HG03558 (cell line): ENCODE measurements around the gene PAK4.
"Not testable (repeated sequence)": the region's sequence is repeated elsewhere in the genome, so short reads cannot be mapped to it uniquely, and the experiment has no call there.

ENCODE experiments used
- ATAC-seq: cut with Tn5 transposase; IDR thresholded peaks from one replicate; pipeline ENCODE4 v1.9.1; 2021; ENCODE audit warnings: moderate number of reproducible peaks; ENCODE audit not compliant: unreplicated experiment; ENCODE audit errors: extremely low read depth

Gene PAK4

DNA sequence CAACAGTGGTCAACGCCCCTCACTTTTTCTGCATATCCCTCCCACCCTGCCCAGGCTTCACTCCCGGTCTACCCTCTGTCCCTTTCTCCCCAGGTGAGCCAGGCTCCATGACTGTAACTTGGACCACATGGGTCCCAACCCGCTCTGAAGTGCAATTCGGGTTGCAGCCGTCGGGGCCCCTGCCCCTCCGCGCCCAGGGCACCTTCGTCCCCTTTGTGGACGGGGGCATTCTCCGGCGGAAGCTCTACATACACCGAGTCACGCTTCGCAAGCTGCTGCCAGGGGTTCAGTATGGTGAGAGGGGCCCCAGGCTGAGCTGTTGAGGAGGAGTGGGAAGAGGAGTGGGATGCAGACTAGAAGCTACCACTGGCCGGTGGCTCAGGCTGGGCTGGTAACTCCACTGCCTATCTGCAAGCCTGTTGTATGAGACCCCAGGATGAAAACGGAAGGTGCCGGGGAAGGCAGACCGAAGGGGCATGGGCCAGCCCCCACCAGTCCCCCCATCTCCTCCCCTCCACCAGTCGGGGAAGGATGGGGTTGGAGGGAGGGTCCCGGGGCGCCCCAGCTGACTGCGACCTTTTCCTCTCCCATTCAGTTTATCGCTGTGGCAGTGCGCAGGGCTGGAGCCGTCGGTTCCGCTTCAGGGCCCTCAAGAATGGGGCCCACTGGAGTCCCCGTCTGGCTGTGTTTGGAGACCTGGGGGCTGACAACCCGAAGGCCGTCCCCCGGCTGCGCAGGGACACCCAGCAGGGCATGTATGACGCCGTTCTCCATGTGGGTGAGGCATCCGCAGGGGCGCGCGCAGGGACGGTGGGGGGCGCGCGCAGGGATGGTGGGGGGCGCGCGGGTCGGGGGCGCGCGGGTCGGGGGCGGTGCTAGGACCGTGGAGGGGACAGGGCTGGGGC is 27.0 kb upstream of the PAK4 start:
- no peak for ATAC-seq

DNA sequence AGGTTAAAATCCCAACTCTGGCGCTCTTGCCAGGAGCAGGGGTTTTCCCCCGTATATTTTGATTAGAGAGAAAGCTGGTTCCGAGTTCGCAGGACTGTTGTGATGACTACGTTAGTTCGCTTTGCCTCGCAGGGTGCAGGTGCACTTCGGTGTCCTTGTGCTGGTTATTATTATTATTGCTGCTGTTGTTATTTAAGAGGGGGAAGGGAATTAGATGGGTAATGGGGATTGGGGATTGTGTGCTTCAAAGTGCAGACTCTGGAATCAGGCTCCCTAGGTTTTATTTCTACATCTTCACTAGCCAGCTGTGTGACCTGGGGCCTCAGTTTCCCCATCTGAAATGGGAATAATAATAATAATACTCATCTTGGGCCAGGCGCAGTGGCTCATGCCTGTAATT is 26.2 kb upstream of the PAK4 start:
- no peak for ATAC-seq

DNA sequence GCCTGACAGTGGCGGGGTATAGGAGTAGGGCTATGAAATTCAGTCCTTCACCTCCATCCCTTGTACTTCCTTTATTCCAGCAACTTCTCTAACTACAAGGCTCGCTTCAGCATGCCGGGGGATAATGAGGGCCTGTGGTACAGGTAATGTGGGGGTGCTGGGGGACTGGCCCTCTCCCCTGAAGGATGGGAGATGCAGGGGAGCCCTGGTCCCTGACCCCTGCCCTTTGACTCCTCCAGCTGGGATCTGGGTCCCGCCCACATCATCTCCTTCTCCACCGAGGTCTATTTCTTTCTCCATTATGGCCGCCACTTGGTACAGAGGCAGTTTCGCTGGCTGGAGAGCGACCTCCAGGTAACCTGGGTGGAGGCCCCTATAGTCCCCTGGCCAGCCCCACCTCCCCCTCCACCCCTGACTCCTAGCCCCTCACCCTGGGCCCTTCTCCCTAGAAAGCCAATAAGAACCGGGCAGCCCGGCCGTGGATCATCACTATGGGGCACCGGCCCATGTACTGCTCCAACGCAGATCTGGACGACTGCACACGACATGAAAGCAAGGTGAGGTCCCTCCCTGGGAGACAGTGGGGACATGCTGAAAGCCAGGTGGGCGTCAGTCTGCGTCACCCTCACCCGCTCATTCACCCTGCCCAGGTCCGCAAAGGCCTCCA is 25.0 kb upstream of the PAK4 start:
- ATAC-seq: no peak

DNA sequence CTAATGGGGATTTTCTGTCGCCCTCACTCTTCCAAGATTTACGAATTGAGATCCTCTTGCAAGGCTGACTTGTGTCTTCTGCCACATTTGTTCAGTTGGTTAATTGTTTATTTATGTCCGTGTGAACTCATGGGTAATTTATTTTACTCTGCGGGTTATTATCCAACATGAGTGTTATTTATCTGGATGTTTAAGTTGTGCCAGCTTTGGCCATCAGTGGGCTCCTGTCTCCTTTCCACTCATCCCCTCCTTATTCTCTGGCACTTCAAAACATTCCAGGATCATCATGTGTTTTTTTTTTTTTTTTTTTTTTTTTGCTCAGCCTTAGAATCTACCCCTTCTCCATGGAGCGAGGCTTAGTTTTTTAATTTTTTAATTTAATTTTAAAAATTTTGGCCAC is 22.4 kb upstream of the PAK4 start:
- no peak for ATAC-seq

DNA sequence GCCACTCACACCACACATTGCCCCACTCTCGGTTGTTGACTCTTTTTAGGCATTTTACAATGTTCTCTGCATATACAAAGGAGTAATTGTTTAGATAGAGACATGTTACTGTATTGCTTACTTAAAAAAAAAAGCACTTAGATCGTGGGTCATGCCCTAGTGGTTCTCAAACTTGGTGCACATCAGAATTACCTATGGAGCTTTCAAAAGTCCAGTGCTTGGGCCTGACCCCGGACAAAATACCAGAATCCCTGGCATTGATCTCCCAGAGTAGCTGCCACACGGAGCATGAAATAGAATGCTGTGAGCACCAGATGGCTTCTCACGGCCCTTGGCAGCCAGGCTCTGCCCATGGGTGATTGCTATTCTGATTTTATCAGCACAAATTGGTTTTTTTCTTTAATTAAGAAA is 21.4 kb upstream of the PAK4 start:
- ATAC-seq: no peak

DNA sequence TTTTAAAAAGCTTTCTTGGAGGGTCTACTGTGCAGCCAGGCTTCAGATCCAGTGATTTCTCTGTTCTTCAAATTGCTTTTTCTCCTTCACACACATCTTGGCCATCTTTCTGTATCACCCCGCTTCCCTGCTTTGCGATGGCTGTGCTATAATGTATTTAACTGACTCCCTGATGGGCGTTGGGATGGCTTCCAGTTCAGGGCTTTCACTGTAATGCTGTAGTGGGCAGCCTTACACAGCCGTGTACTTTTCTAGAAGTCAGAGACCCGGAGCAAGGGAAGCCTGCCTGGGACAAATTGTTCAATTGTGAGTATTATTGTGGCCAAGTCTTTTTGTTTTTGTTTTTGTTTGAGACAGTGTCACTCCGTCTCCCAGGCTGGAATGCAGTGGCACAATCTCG is 19.4 kb upstream of the PAK4 start:
- no peak for ATAC-seq

DNA sequence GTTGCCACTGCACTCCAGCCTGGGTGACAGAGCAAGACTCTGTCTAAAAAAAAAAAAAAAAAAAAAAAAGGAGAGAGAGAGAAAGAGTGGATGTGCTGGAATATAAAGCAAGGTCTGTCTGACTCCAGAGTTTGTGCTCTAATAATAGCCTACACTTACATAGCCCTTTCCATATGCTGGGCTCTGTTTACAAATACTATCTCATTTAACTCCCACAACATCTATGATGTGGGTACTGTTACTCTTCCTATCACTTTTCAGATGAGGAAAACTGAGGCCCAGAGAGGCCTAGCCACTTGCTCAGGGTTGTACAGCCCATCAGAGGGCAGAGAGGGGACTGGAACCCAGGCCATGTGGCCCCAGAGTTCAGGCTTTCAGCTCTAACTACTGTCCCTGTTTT is 15.9 kb upstream of the PAK4 start:
- ATAC-seq: no peak

DNA sequence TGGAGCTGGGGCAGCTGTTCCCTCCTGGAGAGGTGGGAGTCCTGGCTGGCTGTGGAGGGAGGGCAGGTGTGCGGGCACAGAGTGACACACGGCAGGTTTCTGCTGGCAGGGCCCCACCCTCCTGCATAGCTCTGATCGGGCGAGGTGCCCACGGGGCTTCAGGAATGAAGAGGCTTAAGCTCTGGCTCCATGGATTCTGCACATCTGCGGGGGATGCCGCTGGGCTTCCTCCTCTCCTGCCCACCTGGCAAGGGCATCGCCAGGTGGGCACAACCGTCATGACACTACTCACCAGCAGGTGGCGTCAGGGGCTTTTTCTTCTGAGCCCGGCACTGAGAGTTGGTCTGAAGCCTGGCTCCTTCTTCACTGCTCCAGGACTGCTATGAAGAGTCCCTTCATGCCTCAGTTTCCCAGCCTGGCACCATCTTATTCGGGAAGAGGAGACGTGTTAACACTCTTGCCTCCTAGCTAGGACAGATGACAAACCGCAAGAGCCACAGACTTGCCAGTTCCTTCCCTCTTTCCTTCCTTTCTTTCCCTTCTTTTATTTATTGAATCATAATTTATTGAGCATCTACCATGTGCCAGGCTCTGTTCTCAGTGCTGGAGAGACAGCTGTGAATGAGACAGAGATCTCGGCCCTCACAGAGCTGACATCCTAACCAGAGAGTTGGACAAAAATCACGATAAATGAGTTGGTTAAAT is 15.2 kb upstream of the PAK4 start:
- no peak for ATAC-seq

DNA sequence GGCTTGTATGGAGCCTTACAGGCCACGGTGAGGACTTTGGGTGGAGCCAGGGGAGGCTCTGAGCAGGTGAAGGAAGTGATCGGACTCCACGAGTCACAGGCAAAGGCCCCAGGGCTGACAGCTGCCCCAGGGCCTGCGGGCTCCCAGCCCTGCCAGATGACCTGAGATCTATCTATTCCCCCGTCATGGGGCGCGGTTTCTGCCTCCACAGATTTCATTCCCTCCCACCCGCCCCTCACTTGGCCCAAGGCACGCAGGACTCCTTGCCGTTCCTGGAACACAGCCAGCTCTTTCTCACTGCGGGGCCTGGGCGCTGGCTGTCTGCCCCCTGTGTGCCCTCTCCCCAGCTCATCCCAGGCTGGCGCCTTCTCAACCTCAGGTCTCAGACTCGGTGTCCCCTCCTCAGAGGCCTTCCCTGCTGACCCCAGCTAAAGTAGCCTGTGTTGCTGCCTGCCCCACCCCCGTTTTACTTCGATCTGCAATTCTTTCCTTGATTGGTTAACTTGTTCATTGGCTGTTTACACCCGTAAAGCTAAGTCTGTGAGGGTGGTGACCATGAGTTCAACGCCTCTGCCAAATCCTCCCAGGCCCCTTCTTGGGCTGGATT is 13.9 kb upstream of the PAK4 start:
- ATAC-seq: no peak

DNA sequence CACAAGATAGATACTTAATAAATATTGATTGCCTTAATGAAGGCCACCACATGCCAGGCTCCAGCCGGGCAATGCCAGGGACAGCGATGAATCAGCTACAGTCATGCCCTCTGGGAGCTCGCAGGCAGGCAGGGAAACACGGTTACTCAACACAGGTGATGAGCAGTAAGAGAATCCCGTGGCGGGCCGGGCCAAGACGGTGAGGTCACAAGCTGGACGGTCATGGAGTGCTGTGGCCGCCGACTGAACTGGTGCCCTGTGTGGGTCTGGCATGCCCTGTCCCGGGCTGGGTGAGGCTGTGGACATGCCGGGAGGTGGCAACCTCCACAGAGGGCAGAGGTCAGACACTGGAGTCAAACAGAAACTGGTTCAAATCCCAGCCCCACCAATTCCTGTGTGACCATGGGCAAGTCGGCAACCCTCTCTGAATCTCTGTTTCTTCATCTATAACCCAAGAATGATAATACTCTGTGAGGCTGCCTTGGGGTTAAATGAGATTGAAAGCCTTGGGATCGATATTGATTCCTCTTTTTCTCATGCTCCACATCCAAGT is 13.2 kb upstream of the PAK4 start:
- no peak for ATAC-seq

DNA sequence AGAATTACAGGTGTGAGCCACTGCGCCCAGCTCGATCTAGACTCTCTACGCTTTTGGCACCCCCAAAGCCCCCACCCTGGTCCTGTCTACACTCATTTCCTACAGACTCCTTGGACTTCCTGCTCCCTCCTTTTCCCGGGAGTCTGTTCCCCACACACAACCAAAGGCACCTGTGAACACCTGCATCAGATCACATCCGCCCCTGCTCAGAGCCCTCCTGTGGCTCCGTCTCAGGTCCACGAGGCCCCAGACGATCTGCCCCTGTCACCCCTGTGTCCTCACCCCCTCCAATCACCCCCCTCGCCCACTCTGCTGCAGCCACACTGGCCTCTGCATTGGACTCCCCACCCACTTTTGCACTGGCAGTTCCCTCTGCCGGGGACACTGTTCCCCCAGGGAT is 12.4 kb upstream of the PAK4 start:
- no peak for ATAC-seq

DNA sequence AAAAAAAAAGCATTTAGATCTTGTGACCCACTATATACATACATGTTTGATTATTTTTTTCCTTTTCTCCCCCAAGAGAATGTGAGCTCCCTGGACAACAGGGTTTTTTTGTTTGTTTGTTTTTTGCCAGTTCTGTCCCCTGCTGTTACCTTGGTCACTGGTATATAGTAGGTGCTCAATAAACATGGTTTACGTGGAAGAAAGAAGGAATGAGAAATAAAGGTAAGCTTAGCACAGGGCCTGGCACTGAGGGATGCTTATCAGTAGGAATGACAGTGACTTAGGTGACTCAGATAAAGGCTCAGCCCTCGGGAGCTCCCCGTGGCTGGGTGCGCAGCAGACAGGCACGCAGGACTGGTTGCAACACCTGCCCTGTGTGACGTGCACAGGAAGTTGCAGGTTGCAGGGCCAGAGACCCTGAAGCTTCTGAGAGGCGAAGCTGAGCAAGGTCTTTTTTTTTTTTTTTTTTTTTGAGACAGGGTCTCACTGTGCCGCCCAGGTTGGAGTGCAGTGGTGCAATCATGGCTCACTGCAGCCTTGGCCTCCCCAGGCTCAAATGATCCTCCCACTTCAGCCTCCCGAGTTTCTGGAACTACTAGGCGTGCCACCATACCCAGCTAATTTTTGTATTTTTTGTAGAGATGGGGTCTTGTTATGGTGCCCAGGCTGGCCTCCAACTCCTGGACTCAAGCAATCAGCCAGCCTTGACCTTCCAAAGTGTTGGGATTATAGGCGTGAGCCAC is 10.3 kb upstream of the PAK4 start:
- no peak for ATAC-seq

DNA sequence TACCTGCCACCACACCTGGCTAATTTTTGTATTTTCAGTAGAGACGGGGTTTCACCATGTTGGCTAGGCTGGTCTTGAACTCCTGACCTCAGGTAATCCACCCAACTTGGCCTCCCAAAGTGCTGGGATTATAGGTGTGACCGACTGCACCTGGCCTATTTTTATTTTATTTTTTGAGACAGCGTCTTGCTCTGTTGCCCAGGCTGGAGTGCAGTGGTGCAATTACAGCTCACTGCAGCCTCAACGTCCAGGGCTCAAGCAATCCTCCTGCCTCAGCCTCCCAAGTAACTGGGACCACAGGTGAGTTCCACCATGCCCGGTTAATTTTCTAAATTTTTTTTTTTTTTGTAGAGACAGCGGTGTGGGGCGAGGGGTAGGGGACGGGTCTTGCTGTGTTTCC is 8.6 kb upstream of the PAK4 start:
- not testable (repeated sequence) for ATAC-seq

DNA sequence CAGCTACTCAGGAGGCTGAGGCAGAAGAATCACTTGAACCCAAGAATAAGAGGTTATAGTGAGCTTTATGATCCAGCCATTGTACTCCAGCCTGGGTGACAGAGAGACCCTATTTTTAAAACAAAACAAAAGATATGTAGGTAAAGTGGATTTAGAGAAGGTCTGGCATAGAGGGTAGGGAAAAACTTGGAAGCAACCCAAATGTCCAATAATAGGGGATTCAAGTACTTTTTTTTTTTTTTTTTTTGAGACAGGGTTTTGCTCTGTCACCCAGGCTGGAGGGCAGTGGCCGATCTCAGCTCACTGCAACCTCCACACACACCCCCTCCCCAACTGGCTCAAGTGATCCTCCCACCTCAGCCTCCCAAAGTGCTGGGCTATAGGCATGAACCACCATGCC is 5.8 kb upstream of the PAK4 start:
- no peak for ATAC-seq

DNA sequence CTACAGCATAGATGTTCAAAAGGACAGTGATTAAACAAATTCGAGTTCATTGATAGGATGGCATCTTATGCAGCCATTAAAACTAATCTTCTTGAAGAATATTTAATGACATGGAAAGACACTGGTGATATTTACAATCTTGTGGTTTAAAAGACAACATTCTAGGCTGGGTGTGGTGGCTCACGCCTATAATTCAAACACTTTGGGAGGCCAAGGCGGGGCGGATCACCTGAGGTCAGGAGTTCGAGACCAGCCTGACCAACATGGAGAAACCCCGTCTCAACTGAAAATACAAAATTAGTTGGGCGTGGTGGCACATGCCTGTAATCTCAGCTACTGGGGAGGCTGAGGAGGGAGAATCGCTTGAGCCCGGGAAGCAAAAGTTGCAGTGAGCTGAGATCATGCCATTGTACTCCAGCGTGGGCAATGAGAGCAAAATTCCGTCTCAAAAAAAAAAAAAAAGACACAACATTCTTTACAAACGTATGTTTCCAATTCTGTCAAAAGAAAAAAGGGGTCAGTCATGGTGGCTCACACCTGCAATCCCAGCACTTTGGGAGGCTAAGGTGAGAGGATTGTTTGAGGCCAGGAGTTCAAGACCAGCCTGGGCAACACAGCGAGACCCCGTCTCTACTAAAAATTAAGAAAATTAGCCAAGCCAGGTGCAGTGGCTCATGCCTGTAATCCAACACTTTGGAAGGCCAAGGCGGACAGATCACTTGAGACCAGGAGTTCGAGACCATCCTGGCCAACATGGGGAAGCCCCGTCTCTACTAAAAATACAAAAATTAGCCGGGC is 2.5 kb upstream of the PAK4 start:
- ATAC-seq: no peak

DNA sequence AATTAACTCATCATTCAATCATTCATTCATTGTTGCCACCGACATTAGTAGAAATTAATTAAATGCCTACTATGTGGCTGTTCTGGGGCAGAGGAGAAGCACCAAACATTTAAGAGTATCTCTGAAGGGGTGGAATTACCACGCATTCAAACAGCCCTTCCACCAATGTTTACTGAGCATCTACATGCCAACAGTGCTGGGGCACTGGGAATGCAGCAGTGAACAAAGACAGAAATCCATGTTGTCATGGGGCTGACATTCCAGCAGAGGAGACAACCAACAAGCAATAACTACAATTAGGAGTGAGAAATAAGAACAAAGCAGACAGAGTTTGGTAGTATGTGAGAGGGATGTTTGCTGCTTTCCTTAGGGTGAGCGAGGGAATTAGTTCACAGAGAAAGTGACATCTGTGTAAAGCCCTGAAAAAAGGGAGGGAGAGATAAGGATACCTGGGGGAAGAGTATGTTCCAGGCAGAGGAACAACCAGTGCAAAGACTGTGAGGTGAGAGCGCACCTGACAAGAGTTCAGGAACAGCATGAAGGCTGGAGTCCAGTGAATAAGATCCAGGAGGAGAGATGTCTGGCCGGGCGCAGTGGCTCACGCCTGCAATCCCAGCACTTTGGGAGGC is 1.3 kb upstream of the PAK4 start:
- no peak for ATAC-seq

DNA sequence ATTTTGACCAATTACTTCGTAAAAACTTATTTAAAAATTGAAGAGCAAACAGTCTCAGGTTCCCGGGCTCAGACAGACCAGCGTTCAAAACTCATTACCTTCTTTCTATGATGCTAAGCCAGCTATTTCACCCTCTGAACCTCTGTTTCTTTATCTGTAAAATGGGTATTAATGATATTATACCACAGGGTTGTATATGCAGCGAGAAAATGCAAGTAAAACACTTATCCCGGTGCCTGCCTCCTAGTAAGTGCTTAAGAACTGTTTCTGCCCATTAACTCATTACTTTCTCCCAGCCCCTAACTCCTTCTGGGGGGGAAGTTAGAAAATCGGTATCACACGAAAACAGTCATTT is 410 bp upstream of the PAK4 start:
- no peak for ATAC-seq

DNA sequence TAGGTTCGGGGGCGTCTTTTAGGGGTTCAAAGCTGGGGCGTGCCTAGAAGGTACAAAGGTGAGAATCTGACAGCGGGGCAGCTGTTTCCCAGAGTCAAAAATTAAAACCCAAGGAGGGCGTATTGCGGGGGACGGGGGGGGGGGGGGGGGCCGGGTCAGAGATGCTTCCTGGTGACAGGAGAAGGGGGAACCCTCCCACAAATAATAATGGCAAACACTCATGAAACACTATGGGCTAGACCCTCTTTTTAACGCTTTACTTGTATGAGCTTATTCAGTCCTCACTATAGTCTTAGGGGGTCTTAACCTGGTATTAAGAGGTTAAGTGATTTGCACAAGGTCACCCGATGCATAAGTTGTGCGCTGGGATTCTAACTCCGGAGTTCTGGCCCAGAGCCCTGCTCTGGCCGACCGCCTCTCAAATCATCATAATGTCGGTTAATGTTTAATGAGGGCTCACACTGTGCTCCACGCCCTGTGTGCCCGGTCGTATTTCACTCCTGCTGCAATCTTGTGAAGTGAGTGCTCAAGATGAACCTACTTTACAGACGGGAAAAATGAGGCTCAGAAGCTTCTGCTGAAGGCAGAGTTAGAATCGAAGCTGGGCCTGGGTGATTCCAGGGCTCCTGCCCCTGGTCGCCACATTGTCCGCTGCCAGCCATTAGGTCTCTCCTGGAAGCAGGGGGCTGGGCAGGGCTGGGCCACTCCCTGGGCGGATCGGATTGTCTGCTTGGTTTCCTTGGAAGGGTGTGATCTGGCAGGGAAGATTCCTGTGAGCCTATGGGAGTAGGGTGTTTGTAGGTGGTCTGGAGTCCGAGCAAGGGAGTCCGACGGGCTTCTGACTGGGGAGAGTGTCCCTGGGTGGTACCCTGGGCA is 964 bp downstream of the PAK4 start:
- no peak for ATAC-seq
